ENCODE results near the gene IFIT5.
"Not testable (repeated sequence)": the region's sequence is repeated elsewhere in the genome, so short reads cannot be mapped to it uniquely, and the experiment has no call there.

IFIT5 gene

DNA sequence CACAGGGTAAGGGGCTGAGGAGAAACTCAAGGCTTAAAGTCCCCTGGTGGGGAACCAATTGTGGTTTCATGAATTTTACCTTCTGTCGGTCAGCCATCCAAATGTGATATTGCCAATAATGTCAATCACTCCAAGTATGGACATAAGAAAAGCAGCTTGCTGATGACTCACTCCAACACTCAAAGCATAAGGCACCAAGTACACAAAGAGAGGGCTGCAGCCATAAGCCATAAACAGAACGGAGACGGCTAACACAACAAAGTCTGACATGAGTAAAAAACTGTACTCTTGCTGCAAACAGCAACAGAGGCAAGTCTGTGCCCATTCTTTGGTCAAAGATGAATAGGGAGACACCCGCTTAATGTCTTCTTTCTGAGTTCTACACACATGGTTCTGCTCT, 24.2 kb downstream of the IFIT5 start:
- DNase-seq, result no peak

DNA sequence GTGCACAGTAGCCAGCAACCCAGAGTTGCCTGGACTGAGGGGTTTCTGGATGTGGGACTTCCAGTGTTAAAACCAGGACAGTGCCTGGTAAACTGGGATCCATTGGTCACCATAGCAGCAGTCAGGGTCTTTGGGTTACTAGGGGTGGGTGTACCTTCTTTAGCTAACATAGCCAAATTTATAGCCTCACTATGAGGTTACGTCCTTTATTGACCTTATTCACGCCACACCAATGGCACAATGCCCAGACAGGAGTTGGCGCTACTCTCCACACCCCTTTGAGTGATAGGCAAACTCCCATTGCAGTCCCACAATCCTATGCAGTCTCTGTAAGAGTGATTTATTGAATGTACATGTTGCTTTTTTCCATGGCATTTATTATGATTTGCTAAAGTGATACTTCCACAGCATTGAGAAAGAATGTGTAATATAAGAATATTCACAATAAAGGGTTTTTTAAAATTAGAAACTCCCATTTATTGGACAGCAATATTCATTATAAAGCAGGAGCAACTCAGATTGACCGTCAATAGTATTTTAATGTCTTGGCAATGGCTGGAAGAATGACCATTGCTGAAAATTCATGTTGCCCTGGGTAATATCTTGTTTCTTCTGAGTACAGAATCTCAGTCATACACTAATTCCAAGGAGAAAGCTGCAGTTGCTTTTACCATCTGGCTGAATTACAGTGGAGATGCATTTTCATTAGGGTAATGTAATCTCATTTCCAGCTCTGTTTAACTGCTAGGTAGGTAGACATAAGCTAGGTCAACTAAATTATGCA, 26.1 kb downstream of the IFIT5 start:
- DNase-seq, result no peak

DNA sequence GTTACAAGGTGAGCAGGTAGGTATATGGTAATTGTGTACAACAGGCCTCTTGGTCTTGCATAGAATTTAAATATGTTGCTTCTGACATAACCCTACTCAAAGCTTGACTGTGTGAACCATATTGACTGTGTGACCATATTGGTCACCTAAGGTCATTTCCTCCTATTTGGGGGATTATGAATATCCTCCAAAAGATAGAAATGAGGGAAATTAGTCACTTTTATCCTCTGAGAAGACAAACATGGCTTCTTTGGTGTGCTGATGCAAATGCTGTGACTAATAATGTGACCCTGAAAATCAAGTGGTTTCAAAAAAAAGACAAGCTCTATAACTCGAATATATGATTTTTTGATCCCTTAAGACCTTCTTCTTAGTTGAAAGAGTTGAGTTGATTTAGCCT, 27.9 kb downstream of the IFIT5 start:
- DNase-seq, result no peak

GRCh38 chr10:89444819-89445218, 30.5 kb downstream of the IFIT5 start:
- DNase-seq, result not testable (repeated sequence)

DNA sequence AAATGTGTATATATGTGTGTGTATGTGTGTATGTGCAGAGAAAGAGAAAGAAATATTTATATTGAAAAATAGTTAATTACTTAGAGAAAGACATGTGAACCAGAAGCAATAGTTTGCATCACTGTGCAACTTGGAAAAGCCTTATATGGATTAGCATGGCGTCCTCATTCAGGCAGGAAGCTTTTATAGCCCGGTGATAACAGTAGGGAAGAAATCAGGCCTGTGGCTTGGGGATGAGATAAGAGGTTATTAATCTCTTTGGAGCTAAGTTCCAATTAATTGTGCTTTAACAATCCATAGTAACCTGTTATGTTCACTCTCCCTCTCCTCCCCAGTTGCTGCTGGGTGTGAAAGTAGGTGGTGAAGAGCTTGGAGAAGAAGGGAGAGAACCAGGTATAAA, 36.5 kb downstream of the IFIT5 start:
- no peak for DNase-seq

- DNase-seq, result no peak
Observed at GRCh38 chr10:89452193-89452592, 37.8 kb downstream of the IFIT5 start.

GRCh38 chr10:89454561-89455347, 40.4 kb downstream of the IFIT5 start:
- DNase-seq, result no peak

GRCh38 chr10:89458291-89458690, 43.9 kb downstream of the IFIT5 start:
- no peak for DNase-seq

GRCh38 chr10:89458784-89459183, 44.4 kb downstream of the IFIT5 start:
- no peak for DNase-seq

- DNase-seq, result no peak
Observed at GRCh38 chr10:89463846-89464537, 49.6 kb downstream of the IFIT5 start.

DNA sequence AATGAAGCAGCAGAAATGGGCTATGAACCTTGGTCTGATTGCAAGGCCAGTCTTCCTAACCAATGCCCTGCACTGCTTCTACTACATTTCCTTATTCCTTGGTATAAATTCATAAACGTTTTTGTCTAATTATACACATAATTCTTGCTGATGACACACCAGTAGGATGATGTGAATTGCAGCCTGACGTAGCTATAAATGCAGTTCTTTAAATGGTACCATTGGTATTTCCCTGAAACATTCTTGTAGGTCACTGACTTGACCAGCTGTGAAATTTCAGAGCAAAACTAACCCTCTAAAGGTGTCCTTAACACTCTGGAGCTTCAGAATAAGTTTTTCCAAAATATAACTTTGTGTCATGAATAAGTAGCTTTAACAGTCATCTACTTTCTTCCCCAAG, 50.8 kb downstream of the IFIT5 start:
- DNase-seq, result no peak

- DNase-seq, result peak; percentile 20
Observed at GRCh38 chr10:89466599-89467035, 52.2 kb downstream of the IFIT5 start.

DNA sequence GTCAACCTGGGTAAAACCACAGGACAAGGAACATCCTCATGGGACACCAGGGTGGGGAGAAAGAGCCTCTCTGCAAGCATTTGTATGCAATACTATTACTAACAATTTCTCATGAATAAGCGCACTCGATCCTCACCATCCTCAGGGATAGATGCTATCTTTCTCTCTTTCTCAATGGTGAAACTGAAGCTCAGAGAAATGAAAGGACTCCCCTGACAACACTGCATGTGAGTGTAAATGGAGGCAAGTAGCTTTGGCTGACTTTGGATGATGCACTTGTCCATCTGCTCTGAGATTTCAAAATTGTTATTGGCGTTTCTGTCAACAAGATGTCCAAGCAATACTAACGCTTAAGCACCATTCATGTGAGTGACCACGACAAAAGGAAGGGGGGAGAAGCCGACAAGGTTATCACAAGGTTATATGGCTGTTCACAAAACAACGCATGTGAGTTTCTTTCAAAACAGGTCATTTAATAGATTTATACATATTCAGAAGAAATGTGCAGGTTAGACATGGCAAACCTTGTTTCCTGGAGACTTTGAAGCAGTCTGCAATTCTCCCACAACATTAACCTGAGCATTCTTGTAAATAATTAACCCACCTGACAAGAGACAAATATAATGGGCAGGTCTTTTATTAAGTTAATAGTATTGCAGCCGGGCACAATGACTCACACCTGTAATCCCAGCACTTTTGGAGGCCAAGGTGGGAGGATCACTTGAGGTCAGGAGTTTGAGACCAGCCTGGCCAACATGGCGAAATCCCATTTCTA, 54.0 kb downstream of the IFIT5 start:
- no peak for DNase-seq

- no peak for DNase-seq
Observed at GRCh38 chr10:89469517-89469916, 55.1 kb downstream of the IFIT5 start.
